Measurements from ENCODE around the gene ST6GAL1. TPM values are rescaled to one million over a fixed set of nuclear protein-coding genes. Genes with fewer than 3 reads are reported as not detected.

ST6GAL1 gene
- total and polyA plus RNA-seq, 10 of the 15 experiments (the other 5 are each of a cell fraction or from before 2014, with no cell fraction given): 74.2 to 248 (median 149) TPM

- TF ChIP-seq IKZF1 (conservative IDR thresholded peaks at IDR 0.05) (0 out of 2 replicates have a peak, but pooled peaks have one; percentile 0), ZNF384 (IDR thresholded peaks at IDR 0.05; ENCODE audit: borderline replicate concordance, low read depth, low read length) (no peak), SPI1 (IDR thresholded peaks at IDR 0.05; ENCODE audit: borderline replicate concordance, insufficient read depth, low read depth, low read length) (0 out of 2 replicates have a peak, but pooled peaks have one; percentile 1), TAF1 (IDR thresholded peaks at IDR 0.05; ENCODE audit: borderline replicate concordance, low read depth, low read length) (0 out of 2 replicates have a peak, but pooled peaks have one; percentile 32), MLLT1 (IDR thresholded peaks at IDR 0.05) (peak; percentile 5; the same call in 1 of the 2 replicates), MEF2B (IDR thresholded peaks at IDR 0.05; ENCODE audit: partially characterized antibody, poor library complexity, severe bottlenecking) (peak; percentile 72), POLR2AphosphoS2 (IDR thresholded peaks at IDR 0.05; ENCODE audit: low read depth, low read length) (peak; percentile 57; the same call in 1 of the 2 replicates), BCL11A (IDR thresholded peaks at IDR 0.05; ENCODE audit: low read depth, low read length) (peak; percentile 24; the same call in 1 of the 2 replicates), ZZZ3 (IDR thresholded peaks at IDR 0.05; ENCODE audit: control insufficient read depth, insufficient read length, low read depth) (no peak), GABPA (IDR thresholded peaks at IDR 0.05; ENCODE audit: low read depth) (no peak), PAX5 (IDR thresholded peaks at IDR 0.05; ENCODE audit: borderline replicate concordance, low read depth, low read length) (peak; percentile 68), ELK1 (IDR thresholded peaks at IDR 0.05; ENCODE audit: low read depth, low read length) (no peak), BHLHE40 (IDR thresholded peaks at IDR 0.05; ENCODE audit: borderline replicate concordance in 1 of 2, low read depth in 2 of 2, low read length in 1 of 2) (peak; percentile 17 to 25; a peak in 1 of 4 replicates), MTA2 (IDR thresholded peaks at IDR 0.05; ENCODE audit: low read depth) (peak; percentile 10; the same call in 1 of the 2 replicates), NR2F1 (conservative IDR thresholded peaks at IDR 0.05) (peak; percentile 64; the same call in 1 of the 2 replicates), POLR2A (IDR thresholded peaks at IDR 0.05; ENCODE audit: low read depth, low read length) (peak; percentile 60), YY1 (IDR thresholded peaks at IDR 0.05; ENCODE audit: low read depth, low read length) (no peak), ZBED1 (IDR thresholded peaks at IDR 0.05; ENCODE audit: borderline replicate concordance) (peak; percentile 39; the same call in 1 of the 2 replicates), MXI1 (IDR thresholded peaks at IDR 0.05; ENCODE audit: low read depth, low read length) (peak; percentile 43; the same call in 1 of the 2 replicates), ASH2L (IDR thresholded peaks at IDR 0.05; ENCODE audit: borderline replicate concordance, low read depth) (no peak), ZBTB33 (IDR thresholded peaks at IDR 0.05) (no peak), PBX3 (IDR thresholded peaks at IDR 0.05; ENCODE audit: insufficient replicate concordance, low read depth, low read length) (peak; percentile 62), FOS (IDR thresholded peaks at IDR 0.05; ENCODE audit: borderline replicate concordance, extremely low read depth, insufficient read length) (no peak), RUNX3 (IDR thresholded peaks at IDR 0.05; ENCODE audit: low read length) (peak; percentile 52)
Measured at GRCh38 chr3:187025656-187026316, 95.5 kb downstream of the ST6GAL1 start (continued).

All from GM12878 (cell line).